NCI-H187 (cell line): ENCODE measurements around the gene MDK.

Experiments
- DNase-seq, 2 experiments: peaks; one replicate each; lab custom pipeline; 2025; lab: John Stamatoyannopoulos, UW

The MDK gene

DNA sequence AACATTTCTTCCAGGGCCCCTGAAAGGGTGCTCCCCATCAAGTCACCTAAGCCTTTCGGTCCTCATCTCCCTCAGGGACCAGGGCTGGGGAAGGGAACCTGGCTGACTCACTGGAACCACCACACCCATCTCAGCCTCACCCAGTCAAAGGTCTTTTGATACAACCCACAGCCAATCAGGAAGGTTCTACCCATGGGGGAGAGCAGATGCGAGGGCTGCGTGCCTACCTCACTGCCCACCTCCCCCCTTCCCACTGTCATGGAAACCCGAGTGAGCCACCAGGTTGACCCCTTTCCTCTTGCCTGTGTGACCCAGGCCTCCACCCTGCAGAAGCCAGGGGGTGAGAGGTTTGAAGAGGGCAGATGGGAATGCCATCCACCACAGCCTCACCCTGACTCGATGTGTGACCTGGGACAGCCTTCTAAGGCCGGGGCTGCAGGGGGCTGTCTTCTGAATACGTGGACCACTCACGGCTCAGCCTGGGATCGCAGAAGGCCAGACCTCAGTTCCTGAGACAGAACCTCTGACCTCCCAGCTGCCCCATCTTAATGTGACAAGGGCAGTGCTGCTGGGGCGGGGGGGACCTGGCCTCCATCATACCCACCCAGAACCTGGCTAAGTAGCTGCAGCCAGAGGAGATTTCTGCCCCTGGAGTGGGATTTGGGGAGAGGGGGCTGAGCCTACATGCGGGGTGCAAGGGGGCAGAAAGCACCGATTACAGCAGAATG lies 2.7 kb downstream of the MDK start:
- DNase-seq: no peak

DNA sequence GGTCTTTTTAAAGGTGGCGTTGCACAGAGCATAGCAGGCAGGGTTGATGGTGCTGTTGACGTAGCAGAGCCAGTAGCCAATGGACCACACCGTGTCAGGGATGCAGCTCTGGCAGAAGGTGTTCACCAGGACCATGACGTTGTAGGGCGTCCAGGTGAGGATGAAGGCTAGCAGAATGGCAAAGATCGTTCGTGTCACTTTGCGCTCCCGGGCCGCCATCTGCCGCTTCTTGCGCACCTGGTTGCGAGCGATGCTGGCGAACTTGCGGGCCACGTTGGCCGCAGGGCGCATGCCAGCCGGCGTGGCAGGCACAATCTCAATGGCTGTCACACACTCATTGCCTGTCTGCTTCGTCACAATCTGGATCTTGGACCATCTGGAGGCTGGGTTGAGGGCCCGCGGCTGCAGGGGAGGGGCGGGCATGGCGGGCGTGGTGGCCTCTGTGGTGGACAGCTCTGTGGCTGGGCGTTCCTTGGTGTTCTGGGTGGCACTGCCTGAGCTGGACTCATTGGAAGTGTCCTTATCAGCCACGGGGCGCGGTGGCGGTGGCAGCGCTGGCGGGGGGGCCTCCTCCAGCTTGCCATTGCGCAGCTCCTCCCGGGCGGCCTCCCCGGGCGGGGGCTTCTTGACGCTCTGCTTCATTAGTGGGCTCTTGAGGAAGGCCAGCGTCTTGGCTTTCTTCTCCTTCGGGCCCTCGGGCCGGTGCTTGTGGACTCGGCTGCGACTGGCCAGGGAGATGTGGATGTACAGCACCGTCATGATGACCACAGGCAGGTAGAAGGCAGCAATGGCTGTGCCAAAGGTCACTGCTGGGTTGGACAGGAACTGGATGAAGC lies 3.9 kb downstream of the MDK start:
- no peak for DNase-seq

DNA sequence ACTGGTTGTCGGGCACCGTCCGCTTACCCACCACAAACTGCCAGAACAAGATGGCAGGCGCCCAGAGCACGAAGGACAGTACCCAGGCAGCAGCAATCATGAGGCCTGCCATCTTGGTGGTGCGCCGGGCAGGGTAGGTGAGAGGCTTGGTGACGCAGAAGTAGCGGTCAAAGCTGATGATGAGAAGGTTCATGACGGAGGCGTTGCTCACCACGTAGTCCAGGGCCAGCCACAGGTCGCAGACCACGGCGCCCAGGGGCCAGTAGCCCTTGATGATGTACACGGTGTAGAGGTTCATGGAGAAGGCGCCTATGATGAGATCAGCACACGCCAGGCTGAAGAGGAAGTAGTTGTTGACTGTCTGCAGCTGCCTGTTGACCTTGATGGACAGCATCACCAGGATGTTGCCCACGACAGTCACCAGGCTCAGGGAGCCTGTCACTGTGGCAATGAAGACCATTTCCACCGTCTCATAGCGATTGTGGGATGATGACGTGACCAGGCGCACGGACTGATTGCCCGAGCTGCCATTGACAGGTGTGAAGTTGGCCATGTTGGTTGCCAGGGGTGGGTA lies 4.6 kb downstream of the MDK start:
- no peak for DNase-seq

DNA sequence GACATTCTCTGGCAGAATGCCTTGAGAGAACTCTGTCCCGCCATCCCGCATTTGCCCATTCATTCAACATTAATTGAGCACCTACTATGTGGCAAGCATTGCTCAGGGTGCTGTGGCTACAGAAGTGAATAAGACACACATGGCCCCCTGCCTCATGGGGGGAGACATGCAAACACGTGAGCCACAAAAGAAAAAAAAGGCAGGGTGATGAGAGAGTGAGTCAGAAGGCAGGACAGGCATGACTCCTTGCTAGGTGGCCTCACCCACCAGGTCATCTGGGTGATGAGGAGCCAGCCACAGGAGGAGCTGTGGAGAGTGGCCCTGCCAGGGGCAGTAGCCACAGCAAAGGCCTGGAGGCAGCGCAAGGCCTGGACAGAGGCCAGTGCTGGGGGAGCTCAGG lies 5.2 kb downstream of the MDK start:
- DNase-seq: no peak

DNA sequence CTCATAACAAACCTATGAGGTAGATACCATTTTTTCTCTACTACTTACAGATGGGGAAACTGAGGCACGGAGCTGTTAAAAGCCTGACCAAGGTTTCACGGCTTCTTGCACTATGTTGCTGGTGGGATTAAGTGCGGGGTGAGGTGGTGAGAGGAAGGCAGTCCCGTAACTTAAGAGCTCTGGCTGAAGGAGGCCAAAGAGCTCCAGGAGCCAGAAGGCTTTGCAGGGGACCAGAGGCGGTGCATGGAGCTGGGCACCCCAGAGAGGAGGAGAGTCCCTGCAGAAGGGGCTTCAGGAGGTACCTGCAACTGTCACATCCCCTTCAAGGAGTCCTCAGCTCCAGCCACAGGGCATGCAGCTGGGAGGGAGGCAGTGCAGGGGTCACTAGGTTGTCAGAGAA lies 6.0 kb downstream of the MDK start:
- no peak for DNase-seq

DNA sequence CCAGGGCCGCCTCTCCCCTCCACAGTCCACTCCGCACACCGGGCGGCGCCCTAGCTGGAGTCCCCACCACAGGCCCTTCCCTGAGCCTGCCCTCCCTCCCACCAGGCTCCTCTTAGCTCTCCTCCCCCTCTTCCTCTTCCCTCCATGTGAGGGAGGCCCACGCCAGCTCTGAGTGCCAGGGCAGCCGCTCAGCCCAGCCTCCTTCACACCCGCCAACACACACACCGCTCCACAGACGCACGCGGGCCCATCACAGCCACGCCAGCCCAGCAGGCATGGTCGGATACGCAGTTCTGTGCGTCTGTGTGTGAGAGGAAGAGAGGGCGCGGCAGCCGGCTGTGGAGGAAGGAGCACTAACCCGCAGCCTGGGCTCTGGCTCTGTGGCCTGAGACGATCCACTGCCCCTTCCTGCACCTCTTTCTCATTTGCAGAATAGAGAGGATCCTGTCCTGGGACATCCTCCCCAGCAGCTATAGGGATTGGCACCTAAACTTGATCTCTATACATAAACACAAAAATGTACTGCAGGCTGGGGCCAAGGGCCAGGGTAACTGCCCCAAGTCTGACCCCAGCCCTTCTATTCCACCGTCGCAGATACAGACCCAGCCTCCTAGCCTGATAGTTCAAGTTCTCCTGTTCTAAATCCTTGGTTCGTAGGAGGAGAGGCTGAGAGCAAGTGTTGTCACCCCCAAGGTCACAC lies 6.6 kb downstream of the MDK start:
- DNase-seq: no peak

DNA sequence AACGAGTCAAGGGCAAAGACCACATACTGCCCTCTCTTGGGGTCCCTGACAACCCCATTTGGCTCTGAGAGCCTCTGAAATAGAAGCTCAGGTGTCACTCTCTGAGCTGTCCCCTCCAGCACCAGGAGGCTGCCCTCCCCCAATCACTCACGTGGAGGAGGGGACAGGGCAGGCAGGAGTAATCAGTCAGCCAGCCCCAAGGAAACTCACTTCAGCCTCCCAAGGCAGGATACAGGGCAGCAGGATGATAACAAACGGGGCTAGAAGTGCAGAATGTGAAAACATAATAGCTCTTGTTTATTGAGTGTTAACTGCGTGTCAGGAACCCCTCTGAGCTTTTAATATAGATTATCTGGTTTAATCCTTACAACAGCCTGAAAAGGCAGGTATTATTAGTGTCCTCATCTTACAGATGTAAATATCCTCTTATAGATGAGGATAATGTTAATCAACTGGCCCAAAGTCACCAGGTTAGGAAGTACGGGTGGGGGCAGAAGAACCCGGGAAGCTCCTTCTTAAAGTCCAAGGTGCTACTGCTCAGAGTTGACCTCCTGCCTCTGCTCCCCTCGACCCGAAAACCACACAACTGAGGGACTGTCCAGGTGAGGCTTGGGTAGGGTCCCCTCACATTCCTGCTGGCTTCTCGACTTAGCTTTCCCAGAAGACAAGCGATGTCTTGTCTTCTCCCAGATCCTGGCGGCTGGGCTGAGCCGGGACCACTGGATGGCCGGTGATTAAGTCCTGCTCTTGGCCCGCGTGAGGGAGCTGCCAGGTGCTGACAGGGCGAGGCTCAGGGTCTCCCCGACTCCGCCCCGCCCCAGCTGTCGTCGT lies 7.4 kb downstream of the MDK start:
- no peak for DNase-seq

DNA sequence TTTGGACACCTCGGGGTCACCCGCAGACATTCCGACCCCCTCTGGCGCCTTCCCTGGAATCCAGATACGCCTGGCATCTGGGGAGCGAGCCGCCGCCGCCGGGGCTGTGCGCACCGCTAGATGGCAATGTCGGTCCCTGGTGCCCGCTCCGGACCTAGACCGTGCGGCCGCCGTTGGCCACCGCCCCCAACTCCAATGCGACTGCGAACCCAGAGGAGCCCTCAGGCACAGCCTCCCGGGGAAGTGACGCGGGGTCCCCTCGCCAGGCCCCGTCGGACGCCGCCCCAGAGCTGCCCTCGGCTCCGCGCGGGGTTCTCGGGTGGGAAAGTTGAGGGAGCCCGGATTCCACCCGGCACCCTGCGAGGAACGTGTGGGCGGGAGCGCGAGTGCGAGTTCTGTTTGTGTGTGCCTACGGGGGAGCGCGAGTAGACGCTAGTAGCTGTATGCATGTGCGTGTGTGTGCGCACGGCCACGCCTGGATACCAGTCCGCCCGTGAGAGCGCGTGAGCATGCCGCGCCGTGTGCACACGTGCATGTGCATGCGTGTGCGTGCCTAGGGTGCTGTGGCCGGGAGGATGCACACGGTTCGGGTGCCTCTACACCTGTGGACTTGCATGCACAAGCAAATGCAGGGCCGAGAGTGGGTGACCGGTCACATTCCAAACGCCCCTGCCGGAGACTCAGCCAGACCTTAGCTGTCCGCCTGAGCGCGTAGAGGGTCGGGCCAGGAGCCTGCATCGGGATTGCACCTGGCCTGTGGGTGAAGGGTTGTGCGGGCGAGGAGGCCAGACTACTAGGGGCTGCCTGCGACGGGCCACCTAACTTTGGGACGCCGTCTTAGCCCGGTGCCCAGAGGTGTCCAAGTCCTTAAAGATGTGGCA lies 8.2 kb downstream of the MDK start:
- peak; percentile 37 to 54 for DNase-seq

DNA sequence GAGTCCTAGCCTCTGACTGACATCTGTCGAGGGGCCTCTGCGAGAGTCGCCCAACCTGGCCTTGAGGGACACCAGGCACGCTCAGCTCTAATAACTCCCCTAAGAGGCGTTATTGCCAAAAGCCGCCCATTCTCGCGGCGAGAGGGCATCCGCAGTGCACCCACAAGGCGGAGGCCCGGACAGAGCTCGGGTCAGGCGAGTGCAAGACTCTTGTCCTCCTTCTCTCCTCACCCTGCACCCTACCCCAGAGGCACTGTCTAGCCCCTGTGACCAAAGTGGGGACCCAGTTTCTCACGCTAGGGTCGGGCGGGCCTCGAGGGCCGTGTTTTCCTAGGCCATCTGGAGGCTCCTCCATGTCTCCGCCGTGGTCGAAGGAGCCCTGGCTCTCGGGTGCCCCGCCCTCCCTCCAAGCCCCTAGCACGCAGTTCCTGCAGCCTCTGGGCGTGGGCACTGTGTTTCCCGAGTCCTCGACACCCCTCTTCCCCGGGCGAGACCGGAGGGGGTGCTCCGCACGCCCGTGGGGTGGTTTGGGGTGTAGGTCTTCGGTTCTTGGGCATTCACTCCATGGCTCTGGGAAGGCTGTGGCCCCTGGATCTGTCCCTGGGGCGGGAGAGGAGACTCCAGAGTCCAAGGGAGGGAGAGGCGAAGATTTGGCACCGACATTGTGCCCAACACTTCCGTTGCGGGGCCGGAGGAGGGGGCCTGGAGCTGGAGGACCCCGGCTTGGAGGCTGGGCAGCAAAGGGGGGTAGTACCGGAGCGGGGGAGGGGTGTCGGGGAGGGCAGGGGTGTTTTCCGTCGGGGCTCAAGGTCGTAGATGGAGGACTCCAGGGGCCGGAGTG lies 9.1 kb downstream of the MDK start:
- no peak for DNase-seq

DNA sequence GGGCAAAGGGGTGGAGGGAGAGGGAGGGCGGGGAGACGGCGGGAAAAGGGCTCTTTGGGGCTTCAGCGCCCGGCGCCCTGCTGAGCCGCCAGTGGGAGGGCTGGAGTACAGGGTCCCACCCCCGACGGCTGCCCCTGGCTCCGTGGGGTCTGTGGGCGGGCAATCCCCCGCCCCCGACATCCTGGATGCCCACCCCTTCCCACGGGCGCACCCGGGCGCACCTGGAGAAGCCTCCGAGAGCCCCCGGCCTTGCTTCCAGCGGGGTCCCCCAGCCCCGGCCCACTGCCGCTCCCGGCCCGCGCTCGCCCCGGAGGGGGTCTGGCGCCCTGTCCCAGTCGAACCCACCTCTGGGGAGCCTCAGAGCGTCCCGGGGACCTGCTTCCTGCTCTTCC lies 9.7 kb downstream of the MDK start:
- DNase-seq: no peak

DNA sequence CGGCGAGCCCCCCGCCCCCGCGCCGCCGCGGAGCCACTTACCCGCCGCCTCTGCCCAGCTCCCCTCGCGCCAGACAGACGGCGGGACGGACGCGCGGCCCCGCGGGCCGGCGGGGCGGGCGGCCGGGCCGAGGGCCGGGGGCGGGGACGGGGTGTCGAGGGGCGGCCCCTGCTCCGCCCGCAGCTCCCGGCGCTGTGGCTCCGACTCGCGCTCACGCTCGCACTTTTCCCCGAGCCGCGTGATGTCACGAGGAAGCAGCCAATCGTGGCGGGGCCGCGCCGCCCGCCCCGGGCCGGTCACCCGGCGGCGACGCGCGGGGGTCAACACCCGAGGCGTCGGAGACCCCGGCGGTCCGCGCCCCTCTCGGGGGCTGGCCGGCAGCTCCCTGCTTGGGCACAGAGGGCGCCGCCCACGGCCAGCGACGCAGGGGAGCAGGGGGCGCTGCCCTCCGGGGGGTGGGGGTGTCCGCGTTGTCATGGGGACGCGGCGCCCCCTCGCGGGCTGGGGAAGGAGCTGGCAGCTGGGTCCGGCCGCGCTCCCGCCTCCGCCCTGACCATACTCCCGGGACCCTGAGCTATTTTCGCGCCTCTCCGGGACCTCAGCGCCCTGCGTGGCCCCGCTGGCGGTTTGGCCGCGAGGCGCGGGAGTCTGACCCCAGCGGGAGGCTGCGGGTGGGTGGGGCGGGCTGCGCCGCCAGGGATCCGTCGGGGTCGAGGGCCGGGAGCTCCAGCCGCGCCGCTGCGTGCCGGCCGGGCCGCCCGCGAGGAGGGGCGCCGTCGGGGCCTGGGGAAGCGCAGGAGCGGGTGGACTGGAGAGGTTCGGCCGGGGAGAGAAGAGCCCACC lies 10.3 kb downstream of the MDK start, which contains the start of gene CHRM4:
CHRM4 (minus strand) TSS at position 199 of the 843 bp plus-strand sequence. CDS start 5,219 bp downstream, outside the sequence.
- no peak for DNase-seq

DNA sequence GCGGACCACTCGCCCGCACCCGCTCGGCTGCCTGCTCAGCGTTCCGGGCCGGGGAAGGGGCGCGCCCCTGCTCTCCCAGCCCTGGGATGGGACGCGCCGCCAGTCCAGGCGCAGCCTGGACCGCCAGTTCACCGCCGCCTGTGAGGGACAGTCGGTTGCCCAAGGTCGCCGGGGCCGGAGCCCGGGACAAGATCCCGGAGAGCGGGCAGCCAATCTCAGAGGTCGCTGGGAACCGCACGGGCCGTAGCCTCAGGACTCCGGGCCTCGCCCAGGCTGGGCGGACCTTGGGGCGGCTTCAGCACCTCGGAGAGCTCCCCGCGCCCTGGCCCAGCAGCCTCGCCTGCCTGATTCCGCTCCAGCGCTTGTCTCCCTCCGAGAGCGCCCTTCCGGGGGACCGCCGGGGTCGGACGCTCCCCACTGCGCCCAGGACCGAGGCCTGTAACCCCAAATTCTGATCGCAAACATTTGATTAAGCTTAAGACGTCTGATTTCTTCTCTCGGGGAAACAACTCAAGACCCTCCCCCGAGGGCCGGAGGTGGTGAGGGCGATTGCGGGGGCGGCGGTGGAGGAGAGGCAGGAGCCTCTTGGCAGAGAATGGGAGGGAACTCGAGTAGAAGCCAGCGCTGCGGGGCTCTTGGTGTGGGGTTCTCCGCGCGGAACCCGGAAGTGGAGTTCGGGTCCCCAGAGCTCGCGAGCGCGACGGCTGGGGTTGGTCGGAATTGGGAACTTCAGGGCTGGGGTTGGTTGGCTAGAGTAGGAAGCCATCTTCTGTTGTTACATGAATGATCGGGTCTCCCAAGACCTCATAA lies 11.2 kb downstream of the MDK start:
- DNase-seq: no peak

DNA sequence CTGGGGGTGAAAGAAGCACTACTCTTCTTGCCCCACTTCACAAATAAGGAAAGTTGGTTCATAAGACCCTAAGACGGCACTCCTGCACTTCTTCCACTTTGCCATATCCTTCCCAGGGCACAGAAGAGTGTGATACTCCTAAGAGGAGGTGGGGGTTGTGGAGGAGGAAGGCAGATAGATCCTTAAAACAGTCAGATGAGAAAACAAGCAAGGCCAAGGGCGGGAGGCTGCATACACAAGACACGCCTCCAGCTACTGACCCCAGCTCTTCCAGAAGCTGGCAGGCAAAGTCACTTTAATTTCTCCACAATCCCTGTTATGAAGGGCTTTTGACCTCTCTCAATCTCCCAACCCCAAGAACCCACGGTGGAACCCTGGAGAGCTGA lies 11.8 kb downstream of the MDK start:
- DNase-seq: no peak

DNA sequence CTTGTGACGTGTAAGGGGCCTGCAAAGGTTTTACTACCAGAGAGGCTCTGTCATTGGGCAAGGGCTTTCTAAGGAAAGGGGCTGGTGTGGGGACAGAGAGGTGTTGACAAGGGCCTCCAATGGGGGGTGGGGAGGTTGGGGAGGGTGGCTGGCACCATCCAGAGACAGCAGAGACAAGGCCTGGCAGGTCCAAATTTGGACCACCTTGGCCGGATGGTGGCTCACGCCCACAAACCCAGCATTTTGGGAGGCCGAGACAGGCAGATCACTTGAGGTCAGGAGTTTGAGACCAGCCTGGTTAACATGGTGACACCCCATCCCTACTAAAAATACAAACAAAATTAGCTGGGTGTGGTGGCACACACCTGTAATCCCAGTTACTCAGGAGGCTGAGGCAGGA lies 12.3 kb downstream of the MDK start:
- no peak for DNase-seq

DNA sequence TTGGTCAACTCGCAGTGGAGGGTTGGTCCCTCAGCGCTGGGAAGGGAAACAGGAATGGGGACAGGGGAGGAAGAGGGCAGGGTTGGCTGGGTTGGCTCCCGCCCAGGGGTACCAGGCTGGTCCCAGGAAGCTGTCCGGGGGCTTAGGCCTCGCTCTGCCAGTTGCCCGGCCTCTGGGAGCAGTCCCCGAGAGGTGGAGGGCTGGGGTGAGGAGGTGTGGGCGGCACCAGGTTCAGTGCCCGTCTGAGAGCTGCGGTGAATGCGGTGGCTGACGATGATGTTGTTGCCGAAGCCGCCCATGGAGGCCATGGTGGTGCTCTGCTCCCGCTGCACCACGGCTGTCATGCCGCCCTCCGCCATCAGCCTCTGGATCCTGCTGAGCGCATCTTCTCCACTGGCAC lies 16.1 kb downstream of the MDK start:
- DNase-seq: no peak

DNA sequence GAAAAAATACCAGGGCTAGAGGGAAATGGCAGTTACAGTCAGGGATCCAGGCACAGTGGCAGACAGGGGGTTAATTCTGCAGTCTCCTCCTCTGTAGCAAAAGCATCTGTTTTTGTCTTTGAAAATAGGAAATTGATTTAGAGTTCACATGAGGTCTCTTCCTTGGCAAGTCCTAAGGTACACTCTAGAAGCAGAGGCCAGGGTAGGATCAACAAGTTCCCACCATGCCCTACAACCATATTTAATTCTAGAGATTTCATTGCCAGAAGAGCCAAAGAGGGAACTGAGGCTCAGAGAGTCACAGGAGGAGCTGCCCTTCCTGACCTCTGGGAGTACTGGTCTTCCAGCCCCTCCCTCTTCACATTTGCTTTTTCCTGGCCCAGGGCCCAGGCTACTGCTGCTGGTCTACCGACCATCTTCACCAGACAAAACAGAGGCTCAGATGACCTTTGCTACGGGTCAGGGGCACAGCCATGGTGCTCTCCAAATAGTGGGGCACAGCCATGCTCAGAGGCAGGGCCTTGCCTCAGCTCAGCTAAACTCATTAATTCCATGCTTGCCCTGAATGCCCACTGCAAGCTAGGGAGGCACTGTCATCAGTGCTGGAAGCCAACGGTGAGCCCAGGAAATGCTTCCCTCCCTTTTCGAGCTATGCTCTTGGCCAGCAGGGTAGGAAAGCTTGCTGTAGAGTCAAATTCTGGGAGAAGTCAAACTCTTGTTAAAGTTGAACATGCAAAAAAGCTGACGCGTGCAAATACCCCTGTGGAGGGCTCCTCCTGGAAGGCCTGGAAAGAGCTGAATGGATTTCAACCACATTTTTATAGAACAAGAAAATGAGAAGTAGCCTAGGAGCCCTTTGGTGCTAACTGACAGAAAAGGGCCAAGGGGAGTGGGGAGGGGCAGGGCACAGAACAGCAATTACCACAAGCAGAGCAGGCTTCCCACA lies 21.8 kb downstream of the MDK start:
- DNase-seq: no peak
